HepG2 (cell line): Measurements from ENCODE around the gene PPP4R4. TPM values are rescaled to one million over a fixed set of nuclear protein-coding genes. Genes with fewer than 3 reads are reported as not detected.

ENCODE experiments used
- ATAC-seq: fragments of 200-7000 bp; cut with Tn5 transposase; 3 replicates; pipeline ENCODE4 v1.9.1; 2020; ENCODE audit warnings: mild to moderate bottlenecking, moderate library complexity
- BruUV-seq: library from RNA; stranded (reverse); fragments of 400-500 nt; replicated peaks from 2 replicates; lab custom pipeline; 2021; lab: Mats Ljungman, UMichigan
- CTCF ChIA-PET: fragments of 300-600 bp; formaldehyde crosslinking; extraction: SDS; loops from one replicate; lab custom pipeline; 2021; ENCODE audit warnings: low total read pairs, inconsistent platforms, low intra/inter-chr PET ratio; lab: Yijun Ruan, JAX
- POLR2A ChIA-PET: fragments of 350-600 bp; sonication (Branson Sonifier 250); formaldehyde crosslinking; loops from one replicate; lab custom pipeline; 2020; ENCODE audit warnings: antibody characterized with exemption, inconsistent platforms; lab: Yijun Ruan, JAX
- DNase-seq: peaks from one replicate; pipeline ENCODE4 v3.0.0-alpha.2; 2015; ENCODE audit warnings: low spot score
- FAIRE-seq: peaks from 3 replicates; lab custom pipeline; 2011; peaks lifted over from hg19 to GRCh38; lab: Jason Lieb, UNC
- H2AFZ ChIP-seq: one replicate; pipeline ENCODE4 v1.6.1; 2011; ENCODE audit warnings: low read length, inconsistent platforms
- H3K27ac ChIP-seq: fragments of 300-600 bp; 3 replicates; pipeline ENCODE4 v1.8.0; 2011; ENCODE audit warnings: mixed run types, mild to moderate bottlenecking, mixed read lengths, low read length, inconsistent platforms; ENCODE audit not compliant: insufficient read depth; ENCODE audit errors: extremely low read length
- H3K27me3 ChIP-seq, 2 experiments: fragments of 200-600 bp in 1 of 2; 2 replicates in 1 of 2; 3 replicates in 1 of 2; pipeline versions ENCODE4 v1.6.0 to v1.8.0; 2011; ENCODE audit warnings: low read length in 2 of 2, mild to moderate bottlenecking in 2 of 2, moderate library complexity in 2 of 2, inconsistent platforms in 1 of 2; ENCODE audit not compliant: insufficient read depth in 2 of 2, control insufficient read depth in 1 of 2
- H3K36me3 ChIP-seq, 2 experiments: fragments of 200-600 bp in 1 of 2; replicated peaks in 1 of 2; 2 replicates in 1 of 2; 3 replicates in 1 of 2; pipeline versions ENCODE4 v1.5.1 to v1.8.0; 2011; ENCODE audit warnings: low read length in 2 of 2, inconsistent platforms in 1 of 2; ENCODE audit not compliant: insufficient read depth in 2 of 2, control insufficient read depth in 1 of 2
- H3K4me1 ChIP-seq: 2 replicates; pipeline ENCODE4 v1.5.1; 2012; ENCODE audit warnings: low read length, inconsistent platforms; ENCODE audit not compliant: insufficient read depth
- H3K4me2 ChIP-seq: 2 replicates; pipeline ENCODE4 v1.6.0; 2011; ENCODE audit warnings: low read depth, low read length, inconsistent platforms
- H3K4me3 ChIP-seq, 3 experiments: fragments of 200-600 bp in 1 of 3; sonication (generic), shearing (Covaris generic) in 1 of 3; replicated peaks in 1 of 3; 2 replicates each; pipeline ENCODE4 v1.5.1; 2011 to 2016; ENCODE audit warnings: low read length in 3 of 3, inconsistent platforms in 2 of 3, low read depth in 2 of 3, mild to moderate bottlenecking in 2 of 3, control low read depth in 1 of 3, mixed read lengths in 1 of 3; ENCODE audit not compliant: insufficient read depth in 1 of 3
- H3K79me2 ChIP-seq: one replicate; pipeline ENCODE4 v1.6.1; 2011; ENCODE audit warnings: low read length, inconsistent platforms; ENCODE audit not compliant: insufficient read depth
- H3K9ac ChIP-seq: 2 replicates; pipeline ENCODE4 v1.6.0; 2011; ENCODE audit warnings: mild to moderate bottlenecking, low read depth, low read length, inconsistent platforms; ENCODE audit not compliant: insufficient read depth
- H3K9me3 ChIP-seq: 2 replicates; pipeline ENCODE4 v1.5.1; 2012; ENCODE audit warnings: mild to moderate bottlenecking, low read length
- H4K20me1 ChIP-seq: 2 replicates; pipeline ENCODE4 v1.6.0; 2011; ENCODE audit warnings: inconsistent platforms, mild to moderate bottlenecking, low read length, moderate library complexity; ENCODE audit not compliant: insufficient read depth
- ELF3 ChIP-seq: IDR thresholded peaks from 2 replicates; pipeline ENCODE4 v1.6.1; 2016; ENCODE audit warnings: missing genetic modification reagents, missing compliant biosample characterization
- MBNL3 ChIP-seq: fragments of 250-450 bp; sonication (Bioruptor Pico); conservative IDR thresholded peaks from 2 replicates; pipeline ENCODE4 v1.8.0; 2022; ENCODE audit warnings: mild to moderate bottlenecking, inconsistent platforms
- NRL ChIP-seq: sonication (generic); formaldehyde crosslinking; IDR thresholded peaks from 2 replicates; pipeline ENCODE4 v1.5.0; 2020; ENCODE audit warnings: missing genetic modification reagents, mild to moderate bottlenecking, moderate library complexity, borderline replicate concordance
- PAWR ChIP-seq: sonication (generic); formaldehyde crosslinking; IDR thresholded peaks from 2 replicates; pipeline ENCODE4 v1.4.0; 2020; ENCODE audit warnings: missing genetic modification reagents, mild to moderate bottlenecking, borderline replicate concordance
- POGZ ChIP-seq: sonication (generic); formaldehyde crosslinking; IDR thresholded peaks from 2 replicates; pipeline ENCODE4 v1.4.0; 2020; ENCODE audit warnings: mild to moderate bottlenecking, missing genetic modification reagents
- TFDP1 ChIP-seq: IDR thresholded peaks from 2 replicates; pipeline ENCODE4 v1.6.1; 2016; ENCODE audit warnings: missing compliant biosample characterization, missing genetic modification reagents, borderline replicate concordance
- ZNF382 ChIP-seq: sonication (generic); formaldehyde crosslinking; IDR thresholded peaks from 2 replicates; pipeline ENCODE4 v1.5.0; 2020; ENCODE audit warnings: missing genetic modification reagents, mild to moderate bottlenecking, borderline replicate concordance
- ZNF383 ChIP-seq: sonication (generic); formaldehyde crosslinking; IDR thresholded peaks from 2 replicates; pipeline ENCODE4 v1.4.0; 2020; ENCODE audit warnings: missing genetic modification reagents, mild to moderate bottlenecking, borderline replicate concordance
- WGBS: methylation state at CpG from one replicate; pipeline ENCODE4 v1.1.6; 2017; ENCODE audit warnings: low lambda C conversion rate; 5-methylcytosine and 5-hydroxymethylcytosine counted together
- in situ Hi-C: cut with HindIII; loops from 2 replicates; pipeline ENCODE4 v1.10.0; 2017; ENCODE audit warnings: low pct_unique_long_range_greater_than_20kb; ENCODE audit not compliant: extremely low pct_ligation_motif_present
- intact Hi-C: fragments of 100-400 bp; cut with micrococcal nuclease; formaldehyde crosslinking; loops from one replicate; pipeline ENCODE4 v1.10.0; 2022; ENCODE audit not compliant: unreplicated experiment
- polyA plus RNA-seq, 8 experiments: library from polyadenylated mRNA; depleted of rRNA in 3 of 8; stranded (reverse) in 7 of 8; unstranded in 1 of 8; fragments of >200 nt; fragmentation: Illumina TruSeq in 4 of 8; extraction: Trizol in 4 of 8; gene quantifications; 2 replicates each; pipeline versions ENCODE4 v1.2.1 to v1.2.3, GENCODE V29; 2011 to 2016; ENCODE audit warnings: low read depth in 4 of 8, missing spikeins in 1 of 8, mixed read lengths in 1 of 8; ENCODE audit not compliant: insufficient read depth in 1 of 8
- total RNA-seq, 5 experiments: library from RNA; depleted of rRNA; stranded (reverse); fragments of >200 nt; fragmentation: Illumina TruSeq; extraction: Trizol; gene quantifications; 2 replicates each; pipeline ENCODE4 v1.2.3, GENCODE V29; 2016; ENCODE audit warnings: low read depth in 1 of 5
- TF ChIP-seq, protein P1 (sequence below): sonication (generic); formaldehyde crosslinking; IDR thresholded peaks from 2 replicates; pipeline ENCODE4 v1.4.0; 2020; ENCODE audit warnings: missing genetic modification reagents, mild to moderate bottlenecking, borderline replicate concordance

The PPP4R4 gene
- total and polyA plus RNA-seq, 2 of the 13 experiments (the other 11 are each of a cell fraction or from before 2014, with no cell fraction given) = 9.5 to 19.8 TPM

- TF ChIP-seq, protein P1, sequence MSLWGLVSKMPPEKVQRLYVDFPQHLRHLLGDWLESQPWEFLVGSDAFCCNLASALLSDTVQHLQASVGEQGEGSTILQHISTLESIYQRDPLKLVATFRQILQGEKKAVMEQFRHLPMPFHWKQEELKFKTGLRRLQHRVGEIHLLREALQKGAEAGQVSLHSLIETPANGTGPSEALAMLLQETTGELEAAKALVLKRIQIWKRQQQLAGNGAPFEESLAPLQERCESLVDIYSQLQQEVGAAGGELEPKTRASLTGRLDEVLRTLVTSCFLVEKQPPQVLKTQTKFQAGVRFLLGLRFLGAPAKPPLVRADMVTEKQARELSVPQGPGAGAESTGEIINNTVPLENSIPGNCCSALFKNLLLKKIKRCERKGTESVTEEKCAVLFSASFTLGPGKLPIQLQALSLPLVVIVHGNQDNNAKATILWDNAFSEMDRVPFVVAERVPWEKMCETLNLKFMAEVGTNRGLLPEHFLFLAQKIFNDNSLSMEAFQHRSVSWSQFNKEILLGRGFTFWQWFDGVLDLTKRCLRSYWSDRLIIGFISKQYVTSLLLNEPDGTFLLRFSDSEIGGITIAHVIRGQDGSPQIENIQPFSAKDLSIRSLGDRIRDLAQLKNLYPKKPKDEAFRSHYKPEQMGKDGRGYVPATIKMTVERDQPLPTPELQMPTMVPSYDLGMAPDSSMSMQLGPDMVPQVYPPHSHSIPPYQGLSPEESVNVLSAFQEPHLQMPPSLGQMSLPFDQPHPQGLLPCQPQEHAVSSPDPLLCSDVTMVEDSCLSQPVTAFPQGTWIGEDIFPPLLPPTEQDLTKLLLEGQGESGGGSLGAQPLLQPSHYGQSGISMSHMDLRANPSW (CRISPR knock-in tag) = no peak
- no peak for TF ChIP-seq PAWR (CRISPR knock-in tag)
Observed at GRCh38 chr14:94125659-94126418, 48.3 kb upstream of the PPP4R4 start (continued).

DNA sequence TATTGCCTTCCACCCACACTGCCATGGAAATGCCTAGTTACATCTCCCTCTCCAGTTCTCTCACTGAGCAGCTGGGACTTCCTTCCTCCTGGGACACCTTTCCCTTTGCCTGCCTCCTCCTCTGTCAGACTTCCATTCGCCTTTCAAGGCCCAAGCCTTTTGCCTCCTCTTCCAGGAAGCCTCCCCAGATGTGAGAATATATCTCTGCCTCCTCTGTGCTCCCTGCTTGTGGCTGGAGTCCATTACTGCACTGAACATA lies 47.8 kb upstream of the PPP4R4 start:
- TF ChIP-seq NRL (CRISPR knock-in tag) (no peak), POGZ (CRISPR knock-in tag) (no peak), ZNF382 (CRISPR knock-in tag) (no peak), ELF3 (CRISPR knock-in tag) (no peak), ZNF383 (no peak), MBNL3 (no peak), TFDP1 (no peak)
- Histone ChIP-seq H2AFZ (no peak overlapping the region), H3K4me1 (peaks cover 32% of the 10 kb centered on the region), H3K36me3 (no peaks in the 10 kb centered on the region), H3K4me3 (no peak overlapping the region), H3K9me3 (no peaks in the 10 kb centered on the region), H3K79me2 (no peaks in the 10 kb centered on the region), H4K20me1 (no peaks in the 10 kb centered on the region), H3K9ac (no peak overlapping the region), H3K27me3 (peaks cover 2 to 27% of the 10 kb centered on the region in 2 experiments), H3K4me2 (no peak overlapping the region), H3K27ac (no peak overlapping the region)
- ATAC-seq = no peak
- intact Hi-C loops (loop anchor here (5.0 kb wide), 1 partner anchor 44 kb away; the partner anchor contains the start of genes DDX24 and IFI27L1), in situ Hi-C loops (no loop called here)
- POLR2A ChIA-PET = no interaction called here
- 5% methylated on average over 1 of the region's 1 CpG for WGBS
- FAIRE-seq = no peak
- BruUV-seq = no TSS peak
- DNase-seq = no peak
- CTCF ChIA-PET = no interaction called here
